ENCODE results near the gene CDCA4.
A peak's percentile ranks its signal among the peaks of the same experiment; 100 is the strongest.

Gene CDCA4

DNA sequence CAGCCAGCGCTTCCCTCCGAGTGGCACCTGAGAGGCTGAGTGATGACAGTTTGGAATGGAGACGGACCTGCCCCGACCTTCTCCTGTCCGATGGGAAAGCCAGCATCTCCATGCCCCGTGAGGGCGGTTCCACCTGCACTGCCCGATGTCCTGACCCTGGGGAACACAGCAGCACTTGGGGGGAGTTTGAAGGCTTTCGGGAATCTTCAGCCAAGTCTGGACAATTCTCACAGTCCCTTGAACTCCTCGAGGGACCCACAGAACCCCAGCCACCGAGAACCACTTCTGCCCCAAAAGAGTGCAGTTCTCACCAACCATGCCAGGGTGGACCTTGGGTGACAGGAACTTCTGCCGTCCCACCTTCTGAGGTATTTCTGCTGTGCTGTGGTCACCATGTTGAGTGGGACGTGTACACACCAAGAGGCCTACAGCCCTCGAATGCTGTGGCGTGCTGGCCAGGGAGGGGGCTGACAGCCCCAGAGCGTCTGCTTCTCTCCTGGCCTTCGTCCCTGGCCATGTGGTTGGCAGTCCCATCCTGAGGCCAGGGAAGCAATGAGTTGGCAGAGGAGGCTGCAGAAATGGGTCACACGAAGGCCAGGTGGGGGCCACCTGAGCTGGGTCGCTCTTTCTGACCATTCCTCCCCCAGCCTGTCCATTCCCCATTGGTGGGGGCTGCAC is 34.3 kb downstream of the CDCA4 start:
- no peak overlapping the region for H3K4me3 ChIP-seq (ENCODE audit: low read depth, low read length)
- peaks cover 4% of the 10 kb centered on the region for H3K79me2 ChIP-seq (ENCODE audit: control insufficient read depth, insufficient read depth, low read length, poor library complexity)
- no peak overlapping the region for H3K4ac ChIP-seq (ENCODE audit: low read depth, low read length)
- peak overlapping the region; percentile 87 for H3K4me2 ChIP-seq (ENCODE audit: low read length)
- no peak overlapping the region for H4K8ac ChIP-seq (ENCODE audit: low read depth, low read length)
- no peak overlapping the region for H3K18ac ChIP-seq (ENCODE audit: low read length)
- no peak overlapping the region for H3K27ac ChIP-seq (ENCODE audit: low read depth, low read length)
- WGBS (ENCODE audit: extremely low coverage, insufficient coverage, insufficient read length): no CpG with 5 or more reads among the region's 19 CpGs
- no peak overlapping the region for H2AK5ac ChIP-seq (ENCODE audit: low read length)
- peaks cover 1% of the 10 kb centered on the region for H3K9me3 ChIP-seq (ENCODE audit: insufficient read depth, low read depth, low read length)
- DNase-seq: peak in 1 of 2 donors; percentile 50
- H2AFZ ChIP-seq (ENCODE audit: insufficient read depth, low read length, poor library complexity): no peak overlapping the region
- H3K79me1 ChIP-seq (ENCODE audit: low read length): no peaks in the 10 kb centered on the region
- no peak overlapping the region for H3K14ac ChIP-seq (ENCODE audit: low read length)
- peaks cover 1% of the 10 kb centered on the region in 2 experiments for H3K36me3 ChIP-seq (ENCODE audit: control insufficient read depth in 1 of 2, insufficient read depth in 2 of 2, low read length in 2 of 2)
- H2BK5ac ChIP-seq (ENCODE audit: low read depth, low read length, poor library complexity): no peak overlapping the region
- H2BK12ac ChIP-seq (ENCODE audit: low read length): no peak overlapping the region
- H3K9ac ChIP-seq (ENCODE audit: low read length): no peak overlapping the region
- no peaks in the 10 kb centered on the region for H3K27me3 ChIP-seq (ENCODE audit: insufficient read depth, low read length)
- H3K4me1 ChIP-seq (ENCODE audit: control insufficient read depth in 1 of 2, insufficient read depth in 2 of 2, low read length in 2 of 2): peaks cover 5 to 6% of the 10 kb centered on the region in 2 experiments
- H4K91ac ChIP-seq (ENCODE audit: low read depth, low read length): no peak overlapping the region
- H3K23ac ChIP-seq (ENCODE audit: low read length): no peak overlapping the region
- no peak overlapping the region for H2BK120ac ChIP-seq (ENCODE audit: insufficient read depth, low read length, poor library complexity)
- H4K12ac ChIP-seq (ENCODE audit: low read depth, low read length): no peak overlapping the region

DNA sequence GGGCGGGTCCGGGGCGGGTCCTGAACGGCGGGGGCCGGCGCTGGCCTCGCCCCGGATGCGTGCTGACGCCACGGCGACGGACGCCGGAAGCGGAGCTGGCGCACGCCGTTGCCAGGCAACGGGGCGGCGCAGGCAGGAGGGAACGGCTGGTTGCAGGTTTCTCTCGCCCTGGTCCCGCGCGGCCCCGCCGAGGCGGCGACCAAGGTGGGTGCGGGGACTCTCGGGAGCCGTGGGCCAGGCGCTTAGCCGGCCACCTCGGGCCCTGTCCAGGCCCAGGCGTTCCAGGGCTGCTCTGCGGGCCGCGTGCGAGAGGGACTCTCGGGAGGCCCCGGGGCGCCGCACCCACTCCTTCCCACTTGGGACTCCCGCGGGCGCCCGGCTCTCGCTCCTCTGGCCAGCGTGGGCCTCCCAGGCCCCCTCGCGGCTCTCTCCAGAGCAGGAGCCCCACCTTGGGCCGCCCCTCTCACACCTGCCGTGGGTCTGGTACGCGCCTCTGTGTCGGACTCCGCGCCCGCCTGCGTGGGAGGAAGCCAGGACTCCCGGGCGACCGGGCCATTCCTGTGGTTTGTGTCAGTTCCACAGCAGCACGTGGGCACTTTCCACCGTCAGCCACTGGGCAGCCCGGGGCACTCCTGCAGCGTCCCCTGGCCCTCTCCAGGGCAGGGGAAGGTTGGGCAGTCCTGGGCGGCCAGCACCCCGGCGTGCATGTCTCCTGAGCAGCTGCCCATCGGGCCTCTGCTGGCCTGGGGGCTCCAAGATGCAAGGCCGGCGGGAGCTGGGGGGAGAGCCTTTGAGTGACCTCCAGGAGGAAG is 35.0 kb downstream of the CDCA4 start, which contains the start of gene CLBA1:
TSS of gene CLBA1 (plus strand) at position 114 of the 812 bp plus-strand sequence. CDS start at position 758, 644 bp downstream.
- Histone ChIP-seq H3K4me3 (ENCODE audit: low read depth, low read length) (peak within 1 kb of the TSS; percentile 86), H2AK5ac (ENCODE audit: low read length) (peak within 1 kb of the TSS; percentile 50), H3K79me2 (ENCODE audit: control insufficient read depth, insufficient read depth, low read length, poor library complexity) (peaks cover 4% of the 10 kb centered on the region)

DNA sequence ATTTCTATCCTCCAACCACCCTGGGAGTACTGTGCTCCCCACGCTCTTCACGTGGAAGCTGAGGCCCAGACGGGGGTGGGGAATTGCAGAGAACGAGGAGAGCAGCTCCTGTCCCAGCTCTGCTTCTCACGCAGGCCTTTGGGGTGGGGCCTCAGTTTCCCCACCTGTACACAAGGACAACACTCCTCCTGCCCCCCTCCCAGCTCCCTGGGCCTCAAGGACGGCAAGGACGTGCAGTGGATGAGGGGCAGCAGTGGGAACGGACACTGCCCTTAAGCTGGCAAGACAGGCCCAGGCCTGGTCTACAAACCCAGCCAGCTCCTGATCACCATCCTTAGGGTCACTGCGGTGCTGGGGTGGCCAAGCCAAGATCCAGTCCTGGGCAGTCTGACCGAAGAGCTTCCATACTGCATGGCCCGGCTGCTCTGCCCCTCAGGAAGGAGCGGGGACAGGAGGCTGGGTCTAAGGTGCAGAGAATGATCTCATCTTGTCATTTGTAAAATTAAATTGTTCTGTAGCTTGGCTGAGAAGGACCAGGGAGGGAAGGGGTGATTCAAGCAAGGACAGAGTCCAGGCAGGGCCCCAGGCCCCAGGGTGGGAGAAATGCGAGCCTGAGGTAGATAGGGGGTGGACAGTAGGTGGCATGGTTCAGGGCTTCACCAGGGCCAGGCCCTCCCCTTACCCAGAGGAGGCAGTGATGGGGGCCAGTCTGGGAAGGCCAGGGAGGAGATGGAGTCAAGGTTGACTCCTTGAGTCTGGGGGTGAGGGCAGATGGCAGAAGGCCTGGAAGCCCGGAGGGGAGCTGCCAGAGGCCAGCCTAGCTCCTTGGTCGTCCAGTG is 36.6 kb downstream of the CDCA4 start:
- no peak overlapping the region for H2BK5ac ChIP-seq (ENCODE audit: low read depth, low read length, poor library complexity)
- no peak overlapping the region for H3K27ac ChIP-seq (ENCODE audit: low read depth, low read length)
- no peaks in the 10 kb centered on the region for H3K36me3 ChIP-seq (ENCODE audit: control insufficient read depth in 1 of 2, insufficient read depth in 2 of 2, low read length in 2 of 2)
- H2BK12ac ChIP-seq (ENCODE audit: low read length): peak overlapping the region; percentile 42
- H3K4me2 ChIP-seq (ENCODE audit: low read length): no peak overlapping the region
- WGBS (ENCODE audit: extremely low coverage, insufficient coverage, insufficient read length): no CpG with 5 or more reads among the region's 15 CpGs
- no peak overlapping the region for H4K12ac ChIP-seq (ENCODE audit: low read depth, low read length)
- no peak overlapping the region for H3K4ac ChIP-seq (ENCODE audit: low read depth, low read length)
- H3K23ac ChIP-seq (ENCODE audit: low read length): no peak overlapping the region
- H3K18ac ChIP-seq (ENCODE audit: low read length): no peak overlapping the region
- H2AFZ ChIP-seq (ENCODE audit: insufficient read depth, low read length, poor library complexity): no peak overlapping the region
- H4K8ac ChIP-seq (ENCODE audit: low read depth, low read length): no peak overlapping the region
- H3K9me3 ChIP-seq (ENCODE audit: insufficient read depth, low read depth, low read length): peaks cover 3% of the 10 kb centered on the region
- peaks cover 5 to 12% of the 10 kb centered on the region in 2 experiments for H3K4me1 ChIP-seq (ENCODE audit: control insufficient read depth in 1 of 2, insufficient read depth in 2 of 2, low read length in 2 of 2)
- H3K79me2 ChIP-seq (ENCODE audit: control insufficient read depth, insufficient read depth, low read length, poor library complexity): peaks cover 4% of the 10 kb centered on the region
- no peak overlapping the region for H3K14ac ChIP-seq (ENCODE audit: low read length)
- no peak for DNase-seq
- H2AK5ac ChIP-seq (ENCODE audit: low read length): peak overlapping the region; percentile 50
- H3K79me1 ChIP-seq (ENCODE audit: low read length): no peaks in the 10 kb centered on the region
- H2BK120ac ChIP-seq (ENCODE audit: insufficient read depth, low read length, poor library complexity): no peak overlapping the region
- no peak overlapping the region for H4K91ac ChIP-seq (ENCODE audit: low read depth, low read length)
- H3K4me3 ChIP-seq (ENCODE audit: low read depth, low read length): no peak overlapping the region
- H3K27me3 ChIP-seq (ENCODE audit: insufficient read depth, low read length): no peaks in the 10 kb centered on the region
- no peak overlapping the region for H3K9ac ChIP-seq (ENCODE audit: low read length)

More for the DNA sequence above, 35.0 kb downstream of the CDCA4 start, which contains the start of gene CLBA1:
- Histone ChIP-seq H4K8ac (ENCODE audit: low read depth, low read length) (peak within 1 kb of the TSS; percentile 83), H3K4ac (ENCODE audit: low read depth, low read length) (no peak within 1 kb of the TSS), H3K9ac (ENCODE audit: low read length) (peak within 1 kb of the TSS; percentile 82), H3K27me3 (ENCODE audit: insufficient read depth, low read length) (no peaks in the 10 kb centered on the region), H3K27ac (ENCODE audit: low read depth, low read length) (no peak within 1 kb of the TSS), H3K79me1 (ENCODE audit: low read length) (no peaks in the 10 kb centered on the region), H3K4me2 (ENCODE audit: low read length) (peak within 1 kb of the TSS; percentile 87), H2BK12ac (ENCODE audit: low read length) (peak within 1 kb of the TSS; percentile 42), H2BK120ac (ENCODE audit: insufficient read depth, low read length, poor library complexity) (no peak within 1 kb of the TSS), H2BK5ac (ENCODE audit: low read depth, low read length, poor library complexity) (no peak within 1 kb of the TSS), H3K18ac (ENCODE audit: low read length) (peak within 1 kb of the TSS; percentile 14), H4K91ac (ENCODE audit: low read depth, low read length) (peak within 1 kb of the TSS; percentile 50), H3K9me3 (ENCODE audit: insufficient read depth, low read depth, low read length) (no peaks in the 10 kb centered on the region), H3K14ac (ENCODE audit: low read length) (peak within 1 kb of the TSS; percentile 24), H3K23ac (ENCODE audit: low read length) (no peak within 1 kb of the TSS), H3K36me3 (ENCODE audit: control insufficient read depth in 1 of 2, insufficient read depth in 2 of 2, low read length in 2 of 2) (no peaks in the 10 kb centered on the region), H2AFZ (ENCODE audit: insufficient read depth, low read length, poor library complexity) (peak within 1 kb of the TSS; percentile 43), H3K4me1 (ENCODE audit: control insufficient read depth in 1 of 2, insufficient read depth in 2 of 2, low read length in 2 of 2) (peaks cover 5 to 6% of the 10 kb centered on the region in 2 experiments), H4K12ac (ENCODE audit: low read depth, low read length) (peak within 1 kb of the TSS; percentile 76)
- DNase-seq: peak; percentile 90 to 97
- no CpG with 5 or more reads among the region's 77 CpGs for WGBS (ENCODE audit: extremely low coverage, insufficient coverage, insufficient read length)

DNA sequence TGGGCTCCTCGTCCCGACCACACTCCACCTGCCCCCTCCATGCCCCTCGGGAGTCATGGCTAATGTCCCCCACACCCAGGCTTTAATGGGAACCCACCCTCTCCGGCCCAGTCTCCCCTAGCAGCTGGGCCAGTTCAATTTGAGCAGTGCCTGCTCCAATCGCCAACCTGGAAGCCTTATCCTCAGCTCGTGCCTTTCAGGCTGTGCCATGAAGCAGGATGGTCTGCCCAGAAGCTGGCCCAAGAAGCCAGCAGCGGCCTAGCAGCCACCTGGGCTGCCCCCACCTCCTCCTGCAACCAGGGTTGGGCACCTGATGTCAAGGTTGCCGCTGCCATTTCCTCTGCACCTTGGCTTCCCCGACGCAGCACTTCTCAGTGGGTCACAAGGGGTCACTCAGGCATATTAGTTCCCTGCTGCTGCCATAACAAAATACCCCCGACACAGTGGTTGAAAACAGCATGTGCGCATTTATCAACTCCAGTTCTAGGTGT is 37.6 kb downstream of the CDCA4 start:
- DNase-seq: no peak
- H3K36me3 ChIP-seq (ENCODE audit: control insufficient read depth in 1 of 2, insufficient read depth in 2 of 2, low read length in 2 of 2): no peaks in the 10 kb centered on the region
- H3K4me2 ChIP-seq (ENCODE audit: low read length): no peak overlapping the region
- no peak overlapping the region for H4K91ac ChIP-seq (ENCODE audit: low read depth, low read length)
- H2BK5ac ChIP-seq (ENCODE audit: low read depth, low read length, poor library complexity): no peak overlapping the region
- H3K27ac ChIP-seq (ENCODE audit: low read depth, low read length): no peak overlapping the region
- H3K18ac ChIP-seq (ENCODE audit: low read length): no peak overlapping the region
- H3K9me3 ChIP-seq (ENCODE audit: insufficient read depth, low read depth, low read length): peaks cover 3% of the 10 kb centered on the region
- H3K79me2 ChIP-seq (ENCODE audit: control insufficient read depth, insufficient read depth, low read length, poor library complexity): peaks cover 4% of the 10 kb centered on the region
- peaks cover 4% of the 10 kb centered on the region for H3K27me3 ChIP-seq (ENCODE audit: insufficient read depth, low read length)
- no peak overlapping the region for H2BK120ac ChIP-seq (ENCODE audit: insufficient read depth, low read length, poor library complexity)
- no peaks in the 10 kb centered on the region for H3K79me1 ChIP-seq (ENCODE audit: low read length)
- WGBS (ENCODE audit: extremely low coverage, insufficient coverage, insufficient read length): no CpG with 5 or more reads among the region's 12 CpGs
- no peak overlapping the region for H2AFZ ChIP-seq (ENCODE audit: insufficient read depth, low read length, poor library complexity)
- H2BK12ac ChIP-seq (ENCODE audit: low read length): no peak overlapping the region
- H3K23ac ChIP-seq (ENCODE audit: low read length): no peak overlapping the region
- no peak overlapping the region for H3K9ac ChIP-seq (ENCODE audit: low read length)
- no peak overlapping the region for H3K4ac ChIP-seq (ENCODE audit: low read depth, low read length)
- H3K4me3 ChIP-seq (ENCODE audit: low read depth, low read length): no peak overlapping the region
- no peak overlapping the region for H4K8ac ChIP-seq (ENCODE audit: low read depth, low read length)
- H3K4me1 ChIP-seq (ENCODE audit: control insufficient read depth in 1 of 2, insufficient read depth in 2 of 2, low read length in 2 of 2): peaks cover 5 to 12% of the 10 kb centered on the region in 2 experiments
- no peak overlapping the region for H2AK5ac ChIP-seq (ENCODE audit: low read length)
- no peak overlapping the region for H3K14ac ChIP-seq (ENCODE audit: low read length)
- H4K12ac ChIP-seq (ENCODE audit: low read depth, low read length): no peak overlapping the region

All from trophoblast cell (in vitro differentiated cells and primary cell).